CD4-positive, alpha-beta T cell treated with Interleukin-4 for 1 hour (primary cell): ENCODE measurements around the gene RNU7-1.

Experiments used
- DNase-seq, 2 donors: peaks; one replicate each; pipeline ENCODE4 v3.0.0-alpha.2; 2020 to 2022

RNU7-1 gene

DNA sequence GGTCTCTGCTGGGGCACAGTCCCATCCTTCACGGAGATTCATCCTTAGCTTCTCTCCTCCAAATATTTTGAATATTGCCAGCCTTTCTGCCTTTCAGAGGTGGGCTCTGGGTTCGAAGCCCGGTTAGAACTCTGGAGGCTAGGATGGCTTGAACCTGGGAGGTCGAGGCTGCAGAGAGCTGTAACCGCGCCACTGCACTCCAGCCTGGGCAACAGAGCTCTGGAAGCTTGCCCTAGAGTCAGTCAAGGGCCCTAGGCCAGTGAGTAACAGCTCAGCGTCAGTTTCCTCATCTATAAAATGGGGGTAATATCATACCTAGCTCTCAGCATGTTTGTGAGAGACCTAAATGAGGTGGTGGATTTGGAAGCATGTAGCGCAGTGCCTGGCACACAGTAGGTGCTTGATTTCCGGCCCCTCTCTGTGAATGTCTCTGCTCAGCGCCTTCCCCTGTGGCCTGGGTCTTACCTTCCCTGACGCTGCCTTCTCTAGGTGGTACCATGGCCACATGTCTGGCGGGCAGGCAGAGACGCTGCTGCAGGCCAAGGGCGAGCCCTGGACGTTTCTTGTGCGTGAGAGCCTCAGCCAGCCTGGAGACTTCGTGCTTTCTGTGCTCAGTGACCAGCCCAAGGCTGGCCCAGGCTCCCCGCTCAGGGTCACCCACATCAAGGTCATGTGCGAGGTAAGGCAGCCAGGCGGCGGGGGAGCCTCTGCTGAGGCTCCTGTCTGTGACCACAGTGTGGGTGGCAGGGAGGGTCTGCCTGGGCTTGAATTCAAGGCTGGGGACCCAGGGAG lies 10.9 kb downstream of the RNU7-1 start:
- DNase-seq: no peak

DNA sequence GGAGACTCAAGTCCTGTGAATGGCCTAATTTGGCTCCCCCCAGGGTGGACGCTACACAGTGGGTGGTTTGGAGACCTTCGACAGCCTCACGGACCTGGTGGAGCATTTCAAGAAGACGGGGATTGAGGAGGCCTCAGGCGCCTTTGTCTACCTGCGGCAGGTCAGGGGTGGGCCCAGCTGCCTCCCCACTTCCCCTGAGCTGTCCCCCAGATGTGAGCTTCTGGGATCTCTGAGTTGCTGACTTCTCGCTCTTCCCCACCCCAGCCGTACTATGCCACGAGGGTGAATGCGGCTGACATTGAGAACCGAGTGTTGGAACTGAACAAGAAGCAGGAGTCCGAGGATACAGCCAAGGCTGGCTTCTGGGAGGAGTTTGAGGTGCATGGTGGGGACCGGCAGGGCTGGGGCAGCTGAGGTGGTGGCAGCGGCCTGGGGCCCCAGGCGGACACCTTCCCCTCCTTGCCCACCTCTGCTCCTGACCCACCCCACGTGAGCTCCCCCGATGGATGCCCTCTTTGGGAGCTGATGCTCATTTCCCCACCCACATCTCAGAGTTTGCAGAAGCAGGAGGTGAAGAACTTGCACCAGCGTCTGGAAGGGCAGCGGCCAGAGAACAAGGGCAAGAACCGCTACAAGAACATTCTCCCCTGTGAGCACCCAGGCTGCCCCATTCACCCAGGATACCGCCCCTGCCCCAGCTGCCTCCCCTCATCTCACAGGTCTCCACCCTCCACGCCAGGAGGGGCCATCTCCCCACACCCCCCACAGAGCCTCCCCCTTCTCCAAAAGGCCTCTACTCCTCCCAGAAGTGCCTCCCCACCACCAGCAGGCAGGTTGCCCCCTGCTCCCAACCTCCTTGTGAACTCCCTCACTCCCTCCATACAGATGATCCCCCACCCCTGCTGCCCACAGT lies 11.7 kb downstream of the RNU7-1 start:
- no peak for DNase-seq

DNA sequence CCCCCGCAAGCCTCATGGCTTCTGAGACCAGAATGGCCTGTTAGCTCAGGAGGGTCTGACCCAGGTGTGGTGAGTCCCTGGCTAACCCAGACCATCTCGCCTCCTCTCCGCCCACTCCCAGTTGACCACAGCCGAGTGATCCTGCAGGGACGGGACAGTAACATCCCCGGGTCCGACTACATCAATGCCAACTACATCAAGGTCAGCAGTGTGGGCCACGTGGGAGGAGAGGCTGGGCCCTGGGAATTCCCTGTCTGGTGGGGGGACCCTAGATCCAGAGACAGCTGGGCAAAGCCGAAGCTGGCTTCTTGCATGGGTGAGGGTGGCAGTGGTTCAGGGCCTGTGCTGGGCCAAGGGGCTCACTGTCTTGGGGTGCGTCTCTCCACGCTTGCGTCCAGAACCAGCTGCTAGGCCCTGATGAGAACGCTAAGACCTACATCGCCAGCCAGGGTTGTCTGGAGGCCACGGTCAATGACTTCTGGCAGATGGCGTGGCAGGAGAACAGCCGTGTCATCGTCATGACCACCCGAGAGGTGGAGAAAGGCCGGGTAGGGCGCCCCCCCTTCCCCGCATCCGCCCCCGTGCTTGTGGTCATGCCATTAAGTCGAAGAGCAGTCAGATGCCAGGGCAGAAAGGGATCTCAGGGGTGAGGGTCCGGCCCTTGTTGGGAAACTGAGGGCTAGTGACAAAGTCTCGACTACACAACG lies 12.6 kb downstream of the RNU7-1 start:
- peak in 1 of 2 donors; percentile 48 for DNase-seq

DNA sequence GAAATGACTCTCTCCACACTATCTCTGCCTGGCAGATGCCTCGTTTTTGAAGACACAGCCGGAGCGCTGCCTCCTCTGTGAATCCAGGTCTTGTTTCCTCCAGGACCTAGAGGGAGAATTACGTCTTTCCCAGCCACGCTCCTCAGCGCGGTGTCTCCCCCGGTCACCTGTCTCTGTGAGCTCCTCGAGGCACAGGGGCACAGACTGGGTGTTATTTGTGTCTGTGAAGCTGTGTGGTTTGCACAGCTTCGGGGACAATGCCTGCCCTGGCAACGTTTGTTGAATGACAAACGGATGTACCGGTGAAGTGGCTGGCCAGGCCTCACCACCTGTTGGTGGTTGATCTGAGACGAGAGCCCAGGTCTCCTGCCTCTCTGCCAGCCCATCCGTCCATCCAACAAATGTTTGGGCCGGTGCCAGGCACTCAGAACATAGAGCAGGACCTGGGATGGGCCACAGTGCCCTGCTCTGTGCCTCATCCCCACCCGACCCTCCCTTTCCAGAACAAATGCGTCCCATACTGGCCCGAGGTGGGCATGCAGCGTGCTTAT lies 13.6 kb downstream of the RNU7-1 start:
- peak; percentile 42 to 67 for DNase-seq

DNA sequence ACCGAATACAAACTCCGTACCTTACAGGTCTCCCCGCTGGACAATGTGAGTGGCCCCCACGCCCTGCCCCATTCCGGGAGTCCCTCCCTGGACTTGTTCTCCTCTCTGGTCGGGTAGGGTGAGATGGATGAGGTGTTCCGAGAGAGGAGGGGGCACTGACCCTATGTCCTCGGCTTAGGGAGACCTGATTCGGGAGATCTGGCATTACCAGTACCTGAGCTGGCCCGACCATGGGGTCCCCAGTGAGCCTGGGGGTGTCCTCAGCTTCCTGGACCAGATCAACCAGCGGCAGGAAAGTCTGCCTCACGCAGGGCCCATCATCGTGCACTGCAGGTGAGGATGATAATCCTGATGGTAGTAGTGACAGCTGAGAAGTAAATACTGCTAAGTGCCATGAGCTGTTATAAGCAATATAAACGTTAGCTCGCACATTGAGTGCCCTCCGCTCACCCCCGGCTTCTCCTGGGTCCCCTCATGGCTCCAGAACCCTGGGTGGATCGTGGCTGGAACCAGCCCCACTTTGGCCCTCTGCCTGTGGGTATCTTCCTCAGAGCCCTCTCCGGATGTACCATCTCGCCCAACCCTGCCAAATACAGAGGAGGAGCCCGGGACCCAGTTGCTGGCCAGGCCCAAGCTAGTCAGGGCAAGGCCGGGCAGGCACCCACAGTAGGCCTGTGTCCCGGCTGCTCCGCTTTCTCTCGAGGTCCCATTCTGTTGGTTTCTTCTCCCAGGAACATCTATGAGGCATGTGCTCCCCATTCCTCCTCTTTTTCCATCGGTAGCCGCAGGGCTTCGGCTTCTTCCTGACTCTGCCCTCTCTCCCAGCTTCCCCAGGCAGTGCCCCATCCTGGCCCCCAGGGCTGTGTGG lies 14.4 kb downstream of the RNU7-1 start:
- no peak for DNase-seq

DNA sequence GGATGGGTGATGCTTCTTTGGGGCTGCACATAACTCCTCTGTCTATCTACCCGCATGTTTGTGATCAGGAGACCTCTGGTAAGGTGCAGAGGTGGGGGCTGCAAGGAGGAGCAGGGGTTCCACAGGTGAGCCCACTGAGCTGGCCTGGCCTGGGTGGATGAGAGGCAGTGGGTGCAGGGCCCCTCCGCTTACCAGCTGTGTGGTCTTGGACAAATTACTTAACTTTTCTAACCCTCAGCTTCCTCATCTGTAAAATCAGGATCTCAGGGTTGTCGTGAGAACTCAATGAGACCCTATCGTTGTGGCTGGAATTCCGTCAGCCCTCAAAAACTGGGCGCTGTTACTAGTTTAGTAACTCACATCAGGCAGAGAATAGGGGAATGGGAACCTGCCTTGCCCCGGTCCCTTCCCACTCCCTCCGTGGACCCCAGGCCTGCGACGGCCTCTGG lies 15.0 kb downstream of the RNU7-1 start:
- no peak for DNase-seq

DNA sequence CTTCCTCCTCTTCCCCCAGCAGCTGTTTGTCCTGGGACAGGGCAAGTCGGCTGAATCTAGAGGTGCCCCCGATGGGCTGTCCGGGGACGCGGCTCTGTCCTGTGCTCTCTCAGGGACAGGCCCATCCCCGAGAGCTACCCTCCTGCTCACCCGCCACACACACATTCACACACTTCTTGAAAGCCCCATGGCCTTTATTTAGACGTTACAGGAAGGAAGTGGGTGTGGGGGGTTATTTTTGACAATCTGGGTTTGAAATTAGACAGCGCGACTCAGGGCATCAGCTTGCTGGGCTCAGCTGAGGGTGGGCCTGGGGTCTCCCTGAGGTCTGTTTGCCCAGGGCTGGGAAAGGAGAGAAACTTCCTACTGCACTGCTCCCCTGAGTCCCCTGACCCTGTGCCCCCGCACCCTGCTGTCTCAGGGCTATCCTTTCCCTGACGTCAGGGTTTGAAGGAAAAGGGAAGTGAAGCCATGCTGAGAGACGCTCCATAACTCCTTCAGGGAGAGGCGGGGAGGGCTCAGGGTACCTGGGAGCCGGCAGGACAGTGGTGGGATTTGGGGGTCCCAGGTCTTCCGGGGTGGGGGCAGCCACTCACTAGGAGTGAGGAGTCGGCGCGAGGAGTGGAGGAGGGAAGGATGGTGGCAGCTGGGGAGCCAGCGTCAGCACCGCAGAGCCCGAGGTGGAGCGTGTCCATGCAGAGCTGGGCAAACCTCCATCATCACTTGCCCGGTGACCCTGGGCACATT lies 15.6 kb downstream of the RNU7-1 start:
- peak; percentile 87 to 90 for DNase-seq

DNA sequence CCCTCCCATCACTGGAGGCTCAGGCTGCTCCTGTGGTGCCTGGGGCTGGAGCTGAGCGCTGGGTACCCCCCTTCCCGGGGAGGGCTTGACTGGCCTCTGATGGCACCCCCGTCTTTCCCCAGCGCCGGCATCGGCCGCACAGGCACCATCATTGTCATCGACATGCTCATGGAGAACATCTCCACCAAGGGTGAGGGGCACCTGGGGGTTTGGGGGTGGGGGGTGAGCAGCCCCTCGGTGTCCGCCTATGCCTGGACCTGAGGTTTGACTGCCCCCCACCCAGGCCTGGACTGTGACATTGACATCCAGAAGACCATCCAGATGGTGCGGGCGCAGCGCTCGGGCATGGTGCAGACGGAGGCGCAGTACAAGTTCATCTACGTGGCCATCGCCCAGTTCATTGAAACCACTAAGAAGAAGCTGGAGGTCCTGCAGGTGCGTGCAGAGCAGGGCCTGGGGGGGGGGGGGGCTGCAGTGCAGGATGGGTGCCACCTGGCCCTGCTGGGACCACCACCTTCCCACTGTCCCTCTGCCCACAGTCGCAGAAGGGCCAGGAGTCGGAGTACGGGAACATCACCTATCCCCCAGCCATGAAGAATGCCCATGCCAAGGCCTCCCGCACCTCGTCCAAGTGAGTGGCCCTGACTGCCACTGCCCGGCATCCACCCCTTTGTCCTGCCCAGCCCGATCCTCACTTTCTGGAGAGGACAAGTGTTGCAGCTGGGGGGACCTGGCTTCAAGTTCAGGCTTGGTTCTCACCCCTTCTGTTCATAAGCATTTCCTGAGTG lies 16.4 kb downstream of the RNU7-1 start:
- DNase-seq: no peak

DNA sequence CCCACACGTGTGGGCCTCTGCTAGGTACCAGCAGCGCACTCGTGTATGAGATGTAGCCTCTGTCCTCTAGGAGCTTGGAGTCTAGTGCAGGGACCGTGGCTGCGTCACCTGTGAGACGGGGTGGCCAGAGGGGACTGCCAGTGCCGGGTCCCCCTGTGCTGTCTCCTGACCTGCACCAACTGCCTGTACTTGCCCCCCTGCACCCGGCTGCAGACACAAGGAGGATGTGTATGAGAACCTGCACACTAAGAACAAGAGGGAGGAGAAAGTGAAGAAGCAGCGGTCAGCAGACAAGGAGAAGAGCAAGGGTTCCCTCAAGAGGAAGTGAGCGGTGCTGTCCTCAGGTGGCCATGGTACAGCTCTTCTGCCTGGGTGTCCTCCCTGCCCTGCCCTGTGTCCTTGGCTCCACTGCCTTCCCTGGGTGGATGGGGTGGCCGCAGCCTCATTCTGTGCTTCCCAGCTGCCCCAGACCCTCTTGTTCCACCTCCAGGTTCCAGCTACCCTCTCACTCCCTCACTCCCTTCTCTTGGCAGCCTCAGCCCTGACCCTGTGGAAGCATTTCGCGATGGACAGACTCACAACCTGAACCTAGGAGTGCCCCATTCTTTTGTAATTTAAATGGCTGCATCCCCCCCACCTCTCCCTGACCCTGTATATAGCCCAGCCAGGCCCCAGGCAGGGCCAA lies 17.1 kb downstream of the RNU7-1 start:
- DNase-seq: peak; percentile 57 to 62

DNA sequence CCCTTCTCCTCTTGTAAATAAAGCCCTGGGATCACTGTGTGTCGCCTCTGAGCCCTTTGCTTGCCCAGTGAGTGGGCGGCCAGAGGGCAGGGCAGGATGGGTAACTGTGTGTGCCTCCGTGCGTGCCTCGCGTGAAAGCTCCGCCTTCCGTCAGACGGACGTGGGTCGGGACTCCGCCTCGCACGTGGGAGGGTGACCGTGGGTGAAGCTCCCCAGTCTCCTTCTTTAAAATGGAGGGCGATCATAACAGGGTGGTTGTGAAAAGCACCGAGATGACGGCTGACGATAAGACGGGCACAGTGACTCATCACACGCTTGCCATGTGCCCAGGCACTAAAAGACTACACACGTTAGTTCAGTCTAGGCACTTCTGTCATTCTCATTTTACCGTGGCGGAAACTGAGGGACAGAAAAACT lies 17.7 kb downstream of the RNU7-1 start:
- DNase-seq: peak; percentile 92 to 94

DNA sequence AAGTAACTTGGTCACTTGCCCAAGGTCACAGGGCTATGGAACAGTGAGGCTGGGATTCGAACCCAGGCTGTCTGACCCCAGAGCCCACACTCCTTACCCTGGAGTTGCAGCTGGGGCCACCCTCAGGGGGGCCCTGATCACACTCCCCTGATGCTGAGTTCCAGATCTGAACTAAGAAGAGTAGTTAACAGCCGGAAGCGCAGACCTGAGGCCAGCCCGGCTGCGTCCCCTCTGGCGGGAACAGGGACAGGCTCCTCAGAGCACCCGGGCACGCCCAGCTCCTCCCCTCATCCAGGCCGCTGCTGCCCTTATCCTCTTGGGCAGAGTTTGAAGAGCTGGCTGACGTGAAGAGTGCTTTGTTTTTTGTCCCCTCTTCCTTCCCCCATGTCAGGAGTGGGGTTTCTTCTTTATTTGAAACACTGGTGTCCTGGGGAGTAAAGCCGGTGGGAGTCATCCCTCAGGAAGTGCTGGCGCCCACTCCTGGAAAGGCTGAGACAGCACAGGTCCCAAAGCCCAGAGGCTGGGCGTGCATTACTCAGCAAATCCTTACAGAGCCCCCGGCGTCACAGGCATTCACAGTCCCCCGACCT lies 18.2 kb downstream of the RNU7-1 start:
- peak in 1 of 2 donors; percentile 43 for DNase-seq

DNA sequence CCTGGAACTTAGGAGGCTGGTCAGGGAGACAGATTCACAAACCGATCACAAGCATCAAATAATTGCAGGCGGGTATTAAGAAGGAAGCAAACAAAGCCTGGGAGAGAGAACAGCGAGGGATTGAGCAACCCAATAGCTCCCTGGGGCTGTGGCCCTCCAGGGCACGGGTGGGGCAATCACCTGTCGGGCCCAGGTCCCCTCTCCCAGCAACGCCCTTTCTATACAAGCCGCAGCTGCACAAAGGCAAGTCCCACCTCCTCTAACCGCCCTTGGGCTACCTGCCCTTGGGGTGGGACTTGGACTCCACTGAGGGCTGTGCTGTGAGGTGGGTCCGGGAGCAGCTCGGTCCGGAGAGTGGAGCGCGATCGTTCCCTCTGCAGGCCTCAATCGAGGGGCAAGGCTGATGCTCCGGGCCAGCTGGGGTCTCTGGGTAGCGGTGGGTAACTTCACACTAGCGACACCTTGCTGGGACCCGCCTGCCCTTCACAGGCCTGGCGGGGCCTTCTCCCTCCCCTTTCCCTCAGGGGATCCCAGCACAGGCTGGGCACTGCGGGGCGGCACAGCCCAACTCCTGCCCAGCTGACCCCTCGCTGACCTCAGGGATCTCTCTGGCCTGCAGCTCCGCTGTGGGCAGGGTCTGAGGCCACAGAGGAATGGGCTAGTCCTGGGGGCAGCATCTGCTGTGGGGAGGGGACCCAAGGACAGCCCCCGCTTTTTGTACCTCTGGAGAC lies 18.8 kb downstream of the RNU7-1 start:
- no peak for DNase-seq

DNA sequence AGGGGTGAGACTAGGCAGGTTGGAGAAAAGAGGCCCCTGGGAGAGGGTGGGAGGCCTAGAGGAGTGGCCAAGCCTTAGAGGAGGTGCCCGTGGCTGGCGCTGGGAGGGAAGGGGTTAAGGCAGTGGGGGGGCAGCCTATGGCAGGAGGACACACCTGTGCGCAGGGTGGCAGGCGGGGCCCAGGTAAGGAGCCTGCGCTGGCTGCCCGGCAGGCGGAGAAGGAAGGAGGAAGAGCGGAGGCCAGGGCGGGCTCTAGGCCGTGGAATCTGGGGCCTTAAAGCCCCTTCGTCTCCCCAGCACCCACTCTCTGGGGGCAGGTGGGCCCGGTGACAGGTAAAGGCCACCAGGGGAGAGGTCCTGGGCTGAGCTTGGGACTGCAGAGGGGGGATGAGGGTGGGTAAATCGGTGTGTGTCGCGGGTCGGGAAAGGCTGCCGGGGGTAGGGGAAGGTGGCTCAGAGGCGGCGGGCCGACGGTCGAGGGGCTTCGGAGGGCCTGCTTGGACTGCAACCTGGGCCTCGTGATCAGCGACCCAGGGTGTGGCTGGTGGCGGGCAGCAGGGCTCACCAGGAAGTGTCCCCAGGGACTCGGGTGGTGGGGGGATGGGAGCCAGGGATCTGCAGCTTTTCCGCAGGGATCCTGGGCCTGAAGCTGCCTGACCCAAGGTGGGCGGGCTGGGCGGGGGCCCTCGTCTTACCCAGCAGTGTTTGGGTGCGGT lies 19.6 kb downstream of the RNU7-1 start:
- DNase-seq: no peak

DNA sequence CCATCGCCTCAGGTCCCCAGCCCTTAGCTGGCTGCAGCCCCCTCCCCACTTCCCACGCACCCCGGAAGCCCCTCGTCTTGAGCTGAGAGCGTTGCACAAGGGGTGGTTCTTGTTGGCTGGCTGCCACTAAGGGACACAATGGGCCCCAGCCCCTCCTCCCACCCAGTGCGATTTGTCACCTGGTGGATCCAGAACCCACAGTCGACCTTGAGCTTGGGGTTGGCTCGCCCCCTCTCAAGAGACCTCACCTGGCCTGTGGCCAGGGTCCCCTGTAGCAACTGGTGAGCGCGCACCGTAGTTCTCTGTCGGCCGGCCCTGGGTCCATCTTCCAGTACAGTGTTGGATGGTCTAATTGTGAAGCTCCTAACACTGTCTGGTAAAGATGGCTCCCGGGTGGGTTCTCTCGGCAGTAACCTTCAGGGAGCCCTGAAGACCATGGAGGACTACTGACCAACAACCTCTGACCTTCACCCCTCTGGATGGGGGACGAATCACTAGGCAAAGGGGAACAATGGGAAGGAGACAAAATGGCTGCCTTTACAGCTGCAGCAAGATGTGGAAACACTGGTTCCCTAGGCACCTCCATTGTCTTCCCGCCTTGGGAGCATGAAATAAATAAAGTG lies 20.3 kb downstream of the RNU7-1 start:
- DNase-seq: no peak

DNA sequence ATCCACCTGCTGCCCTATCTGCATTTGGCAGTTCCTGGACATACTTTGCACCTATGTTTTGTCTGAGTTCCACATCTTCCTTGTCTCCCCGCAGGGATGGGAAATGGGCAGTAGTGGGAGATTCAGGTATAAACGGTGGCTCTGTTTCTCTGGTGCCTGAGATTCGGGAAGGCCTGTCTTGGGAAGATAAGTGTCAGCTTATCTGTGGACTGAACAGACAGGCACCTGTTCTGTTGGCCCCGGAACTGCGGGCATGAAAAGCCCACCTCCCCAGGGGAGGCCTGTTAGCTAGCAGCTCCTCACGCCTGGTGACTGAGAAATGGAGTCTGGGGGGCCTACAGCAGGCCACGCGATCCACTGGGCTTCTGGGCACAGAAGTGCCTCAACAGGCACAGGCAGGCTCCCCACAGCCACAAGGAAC lies 21.0 kb downstream of the RNU7-1 start:
- DNase-seq: no peak

DNA sequence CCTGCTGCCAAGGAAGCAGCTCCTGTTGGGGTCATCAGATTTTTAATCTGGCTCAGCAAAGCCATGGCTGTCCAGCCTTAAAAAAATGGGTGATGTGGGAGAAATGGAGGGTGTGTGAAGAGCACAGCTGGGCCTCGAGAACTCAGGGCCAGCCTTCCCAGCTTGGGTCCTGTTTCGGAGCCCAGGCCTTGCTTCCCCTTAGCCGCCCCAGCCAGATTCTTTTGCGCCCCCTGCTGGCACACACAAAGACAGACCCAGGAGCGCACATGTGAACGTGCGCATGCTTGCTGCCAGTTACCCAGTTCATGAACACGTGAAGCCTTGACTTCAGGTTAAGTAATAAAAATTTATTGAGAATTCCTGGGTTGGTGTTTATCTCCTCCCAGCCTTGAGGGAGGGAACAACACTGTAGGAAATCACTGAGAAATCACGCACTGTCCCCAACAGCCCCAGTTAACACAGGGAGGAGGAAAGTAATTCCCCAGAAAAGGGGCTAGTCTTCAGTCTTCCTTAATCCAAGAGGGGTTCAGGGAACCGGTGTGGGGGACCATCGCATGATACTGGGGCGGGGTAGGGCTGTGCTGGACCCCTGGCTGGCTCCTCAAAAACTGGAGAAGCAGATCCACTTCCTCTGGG lies 21.5 kb downstream of the RNU7-1 start:
- DNase-seq: peak; percentile 92

DNA sequence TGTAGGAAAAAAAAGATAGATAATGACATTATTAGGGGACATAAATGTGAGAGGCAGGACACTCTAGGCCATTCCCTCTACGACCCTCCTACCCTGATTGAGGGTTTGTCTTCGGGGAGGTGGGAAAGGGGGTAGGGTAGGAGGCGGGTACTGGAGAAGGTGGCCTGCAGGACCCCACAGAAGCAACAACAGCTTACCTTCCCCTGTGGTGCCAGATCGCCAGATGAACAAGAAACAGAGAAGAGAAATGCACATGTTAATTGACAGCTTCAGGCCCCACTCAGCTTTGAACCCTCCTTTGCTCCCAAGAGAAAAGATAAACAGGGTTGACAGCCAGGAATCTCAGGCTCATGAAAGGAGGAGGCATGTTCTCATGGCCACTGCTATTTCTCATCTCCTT lies 22.1 kb downstream of the RNU7-1 start:
- no peak for DNase-seq
